Measurements from ENCODE around the gene ENDOU. TPM values are rescaled to one million over a fixed set of nuclear protein-coding genes. Genes with fewer than 3 reads are reported as not detected.
A peak's percentile ranks its signal among the peaks of the same experiment; 100 is the strongest.

The ENDOU gene, protein sequence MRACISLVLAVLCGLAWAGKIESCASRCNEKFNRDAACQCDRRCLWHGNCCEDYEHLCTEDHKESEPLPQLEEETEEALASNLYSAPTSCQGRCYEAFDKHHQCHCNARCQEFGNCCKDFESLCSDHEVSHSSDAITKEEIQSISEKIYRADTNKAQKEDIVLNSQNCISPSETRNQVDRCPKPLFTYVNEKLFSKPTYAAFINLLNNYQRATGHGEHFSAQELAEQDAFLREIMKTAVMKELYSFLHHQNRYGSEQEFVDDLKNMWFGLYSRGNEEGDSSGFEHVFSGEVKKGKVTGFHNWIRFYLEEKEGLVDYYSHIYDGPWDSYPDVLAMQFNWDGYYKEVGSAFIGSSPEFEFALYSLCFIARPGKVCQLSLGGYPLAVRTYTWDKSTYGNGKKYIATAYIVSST
- total RNA-seq (2022), result not detected in 2 replicates
- Bru-seq, nascent RNA, result not detected
- BruChase-seq, experiment 1, labeled RNA remaining after a 6-hour chase, result percentile 18 among the genes with signal in this experiment
- BruChase-seq, experiment 2, labeled RNA remaining after a 2-hour chase, result percentile 11 among the genes with signal in this experiment
- long read RNA-seq, result 0 reads

DNA sequence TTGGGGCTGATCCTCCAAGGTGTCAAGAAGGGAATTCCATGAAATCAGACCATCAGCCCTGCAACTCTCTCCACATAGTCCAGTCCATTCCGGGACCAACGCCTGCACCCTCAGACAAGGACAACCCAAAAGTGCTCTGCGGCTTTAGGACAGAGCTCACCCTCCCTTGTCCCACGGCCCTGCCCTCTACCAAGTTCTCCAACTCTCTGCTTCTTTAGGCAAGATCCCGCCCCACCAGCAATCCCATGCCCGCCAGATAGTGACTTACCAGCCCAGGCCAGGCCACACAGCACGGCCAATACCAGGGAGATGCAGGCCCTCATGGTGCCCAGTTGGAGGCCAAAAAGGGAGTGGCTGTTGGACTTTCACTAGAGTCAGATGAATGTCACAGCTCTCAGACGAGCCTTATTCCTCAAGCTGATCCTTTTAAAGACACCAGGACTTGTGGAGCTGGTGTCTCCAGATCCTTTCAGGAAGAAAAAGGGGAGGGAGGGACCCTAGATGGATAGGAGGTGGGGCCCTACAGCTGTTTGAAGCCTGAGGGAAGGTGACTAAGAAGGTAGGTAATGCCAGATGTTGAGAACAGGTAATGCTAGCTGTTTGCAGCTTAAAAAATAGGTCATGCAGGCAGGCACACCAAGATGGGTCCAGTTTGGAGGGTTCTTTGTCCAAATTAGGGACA lies at the start of gene ENDOU:
TSS of gene ENDOU (minus strand) at position 400 of the 682 bp plus-strand sequence. CDS start at position 323, 77 bp downstream.
- BruUV-seq (replicated peaks), result no TSS peak
- Mint-ChIP-seq H3K4me1 (ENCODE audit: insufficient read depth, unreplicated experiment) (peaks cover 12% of the 10 kb centered on the region), H3K27ac (ENCODE audit: low read depth, unreplicated experiment) (no peak within 1 kb of the TSS), H3K36me3 (ENCODE audit: insufficient read depth, unreplicated experiment) (peaks cover 6% of the 10 kb centered on the region), H3K27me3 (ENCODE audit: insufficient read depth, unreplicated experiment) (no peaks in the 10 kb centered on the region), H3K9me3 (ENCODE audit: unreplicated experiment) (no peaks in the 10 kb centered on the region), H3K4me3 (ENCODE audit: unreplicated experiment) (no peak within 1 kb of the TSS)
- no peak for TF ChIP-seq CTCF (IDR thresholded peaks at IDR 0.05; ENCODE audit: unreplicated experiment)
- intact Hi-C loops (cut with micrococcal nuclease), result no loop called here
- POLR2A ChIA-PET, result no interaction called here
- no peak for DNase-seq (ENCODE audit: unreplicated experiment)
- CTCF ChIA-PET, result interaction anchor here (1.1 to 11.6 kb wide), 5 partner anchors 10 to 115 kb away, joined by 3 to 173 read pairs (median 4); no protein-coding TSS in a partner anchor

DNA sequence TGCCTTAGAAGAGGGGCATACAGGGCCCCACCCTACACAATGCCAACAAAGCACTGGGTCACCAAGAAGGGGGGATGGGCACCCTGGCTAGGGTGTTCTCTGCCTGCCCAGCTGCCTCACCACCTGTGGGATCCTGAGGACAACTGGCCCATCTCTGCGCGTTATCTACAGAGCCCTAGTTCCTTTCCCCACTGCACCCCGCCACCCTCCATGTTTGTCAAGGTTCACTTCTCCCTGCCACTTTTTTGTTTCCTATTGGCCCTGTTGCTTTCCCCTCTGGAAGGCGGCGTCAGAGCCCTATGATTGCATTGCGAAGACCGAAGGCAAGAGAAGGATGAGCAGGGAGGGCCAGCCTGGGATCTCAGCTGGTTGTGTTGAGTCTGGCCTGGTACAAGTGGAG lies 49.4 kb upstream of the ENDOU start:
- BruUV-seq (replicated peaks), result no TSS peak
- intact Hi-C loops (cut with micrococcal nuclease), result loop anchor here (5.0 kb wide), 2 partner anchors 43 to 122 kb away; partner anchors contain the start of gene HDAC7
- Mint-ChIP-seq H3K4me3 (ENCODE audit: unreplicated experiment) (peak overlapping the region; percentile 74), H3K9me3 (ENCODE audit: unreplicated experiment) (no peaks in the 10 kb centered on the region), H3K4me1 (ENCODE audit: insufficient read depth, unreplicated experiment) (peaks cover 18% of the 10 kb centered on the region), H3K27ac (ENCODE audit: low read depth, unreplicated experiment) (no peak overlapping the region), H3K36me3 (ENCODE audit: insufficient read depth, unreplicated experiment) (no peaks in the 10 kb centered on the region), H3K27me3 (ENCODE audit: insufficient read depth, unreplicated experiment) (no peaks in the 10 kb centered on the region)
- ChIA-PET POLR2A (interaction anchor here (0.6 to 3.8 kb wide), 2 partner anchors 31 to 66 kb away, joined by 3 to 25 read pairs; no protein-coding TSS in a partner anchor), CTCF (interaction anchor here (0.6 to 38.2 kb wide), 7 partner anchors 8 to 1829 kb away, joined by 3 to 843 read pairs (median 6); no protein-coding TSS in a partner anchor)
- DNase-seq (ENCODE audit: unreplicated experiment), result no peak
- TF ChIP-seq CTCF (IDR thresholded peaks at IDR 0.05; ENCODE audit: unreplicated experiment), result no peak

DNA sequence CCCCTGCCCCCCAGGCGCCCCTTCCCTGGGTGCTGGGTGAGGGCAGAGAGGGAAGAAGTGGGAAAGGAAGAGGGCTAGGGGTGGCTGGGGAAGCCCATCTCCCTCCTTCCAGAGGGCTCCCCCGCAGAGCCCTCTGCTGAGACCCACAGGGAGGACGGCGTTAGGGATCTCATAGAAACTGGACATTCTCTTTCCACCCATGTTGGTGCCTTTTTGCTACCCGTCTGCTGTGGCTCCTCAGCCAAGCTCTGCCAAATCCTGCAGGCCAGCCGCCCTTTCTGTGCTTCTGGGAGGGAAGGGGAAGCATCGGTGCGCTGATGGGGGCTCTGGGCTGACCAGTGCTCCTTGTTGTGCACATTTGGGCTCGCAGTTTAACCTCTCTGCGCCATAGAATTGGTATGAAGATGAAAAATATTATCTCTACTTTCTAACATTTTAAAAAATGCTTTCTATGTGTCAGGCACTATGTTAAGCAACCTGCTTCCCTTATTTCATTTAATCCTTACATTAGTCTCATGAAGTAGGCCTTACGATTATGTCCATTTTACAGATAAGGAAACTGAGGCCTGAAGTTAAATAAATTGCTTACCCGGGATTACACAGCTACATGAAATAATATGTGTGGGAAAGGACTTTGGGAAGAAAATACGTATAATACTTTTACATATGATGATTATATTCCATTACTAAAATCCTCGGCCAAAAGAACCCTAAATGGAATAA lies 48.7 kb upstream of the ENDOU start:
- Mint-ChIP-seq H3K4me3 (ENCODE audit: unreplicated experiment) (peak overlapping the region; percentile 74), H3K4me1 (ENCODE audit: insufficient read depth, unreplicated experiment) (peaks cover 18% of the 10 kb centered on the region), H3K9me3 (ENCODE audit: unreplicated experiment) (no peaks in the 10 kb centered on the region), H3K27ac (ENCODE audit: low read depth, unreplicated experiment) (no peak overlapping the region), H3K36me3 (ENCODE audit: insufficient read depth, unreplicated experiment) (no peaks in the 10 kb centered on the region), H3K27me3 (ENCODE audit: insufficient read depth, unreplicated experiment) (no peaks in the 10 kb centered on the region)
- TF ChIP-seq CTCF (IDR thresholded peaks at IDR 0.05; ENCODE audit: unreplicated experiment), result no peak
- intact Hi-C loops (cut with micrococcal nuclease), result no loop called here
- no peak for DNase-seq (ENCODE audit: unreplicated experiment)
- BruUV-seq (replicated peaks), result TSS peak; percentile 46
- ChIA-PET POLR2A (interaction anchor here (0.6 to 3.8 kb wide), 5 partner anchors 22 to 67 kb away, joined by 3 to 25 read pairs (median 13); no protein-coding TSS in a partner anchor), CTCF (interaction anchor here (0.6 to 38.2 kb wide), 7 partner anchors 8 to 1828 kb away, joined by 3 to 843 read pairs (median 3); no protein-coding TSS in a partner anchor)
